ENCODE measurements around the gene SPATS2.

GRCh38 chr12:49539406-49540228, 172.4 kb downstream of the SPATS2 start:
- TF ChIP-seq POLR2A (IDR thresholded peaks at IDR 0.05) (no peak), CTCF (IDR thresholded peaks at IDR 0.05) (no peak)

All from ovary (tissue), 3 donors.